D721Med (cell line): ENCODE measurements around the gene THSD4.

Experiments
- DNase-seq: peaks from one replicate; pipeline ENCODE4 v3.0.0; 2011; ENCODE audit warnings: low spot score; ENCODE audit not compliant: insufficient read length
- FAIRE-seq: peaks from 2 replicates; lab custom pipeline; 2011; peaks lifted over from hg19 to GRCh38; lab: Jason Lieb, UNC
- TF ChIP-seq, protein P1 (sequence below): IDR thresholded peaks from 2 replicates; pipeline ENCODE4 v1.5.1; 2012; ENCODE audit warnings: mild to moderate bottlenecking, control low read depth; ENCODE audit not compliant: insufficient read depth; ENCODE audit errors: missing control alignments

Gene THSD4

GRCh38 chr15:71682001-71682400 lies 566.7 kb downstream of the THSD4 start:
- FAIRE-seq (no peak), DNase-seq (no peak)
- TF ChIP-seq, protein P1, sequence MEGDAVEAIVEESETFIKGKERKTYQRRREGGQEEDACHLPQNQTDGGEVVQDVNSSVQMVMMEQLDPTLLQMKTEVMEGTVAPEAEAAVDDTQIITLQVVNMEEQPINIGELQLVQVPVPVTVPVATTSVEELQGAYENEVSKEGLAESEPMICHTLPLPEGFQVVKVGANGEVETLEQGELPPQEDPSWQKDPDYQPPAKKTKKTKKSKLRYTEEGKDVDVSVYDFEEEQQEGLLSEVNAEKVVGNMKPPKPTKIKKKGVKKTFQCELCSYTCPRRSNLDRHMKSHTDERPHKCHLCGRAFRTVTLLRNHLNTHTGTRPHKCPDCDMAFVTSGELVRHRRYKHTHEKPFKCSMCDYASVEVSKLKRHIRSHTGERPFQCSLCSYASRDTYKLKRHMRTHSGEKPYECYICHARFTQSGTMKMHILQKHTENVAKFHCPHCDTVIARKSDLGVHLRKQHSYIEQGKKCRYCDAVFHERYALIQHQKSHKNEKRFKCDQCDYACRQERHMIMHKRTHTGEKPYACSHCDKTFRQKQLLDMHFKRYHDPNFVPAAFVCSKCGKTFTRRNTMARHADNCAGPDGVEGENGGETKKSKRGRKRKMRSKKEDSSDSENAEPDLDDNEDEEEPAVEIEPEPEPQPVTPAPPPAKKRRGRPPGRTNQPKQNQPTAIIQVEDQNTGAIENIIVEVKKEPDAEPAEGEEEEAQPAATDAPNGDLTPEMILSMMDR, result no peak

GRCh38 chr15:71683411-71684274 lies 568.4 kb downstream of the THSD4 start:
- no peak for FAIRE-seq

GRCh38 chr15:71685420-71685993 lies 570.2 kb downstream of the THSD4 start:
- FAIRE-seq (no peak), DNase-seq (no peak)
- TF ChIP-seq, protein P1, result no peak

More at GRCh38 chr15:71683411-71684274, 568.4 kb downstream of the THSD4 start:
- TF ChIP-seq, protein P1, result no peak
- DNase-seq, result no peak

DNA sequence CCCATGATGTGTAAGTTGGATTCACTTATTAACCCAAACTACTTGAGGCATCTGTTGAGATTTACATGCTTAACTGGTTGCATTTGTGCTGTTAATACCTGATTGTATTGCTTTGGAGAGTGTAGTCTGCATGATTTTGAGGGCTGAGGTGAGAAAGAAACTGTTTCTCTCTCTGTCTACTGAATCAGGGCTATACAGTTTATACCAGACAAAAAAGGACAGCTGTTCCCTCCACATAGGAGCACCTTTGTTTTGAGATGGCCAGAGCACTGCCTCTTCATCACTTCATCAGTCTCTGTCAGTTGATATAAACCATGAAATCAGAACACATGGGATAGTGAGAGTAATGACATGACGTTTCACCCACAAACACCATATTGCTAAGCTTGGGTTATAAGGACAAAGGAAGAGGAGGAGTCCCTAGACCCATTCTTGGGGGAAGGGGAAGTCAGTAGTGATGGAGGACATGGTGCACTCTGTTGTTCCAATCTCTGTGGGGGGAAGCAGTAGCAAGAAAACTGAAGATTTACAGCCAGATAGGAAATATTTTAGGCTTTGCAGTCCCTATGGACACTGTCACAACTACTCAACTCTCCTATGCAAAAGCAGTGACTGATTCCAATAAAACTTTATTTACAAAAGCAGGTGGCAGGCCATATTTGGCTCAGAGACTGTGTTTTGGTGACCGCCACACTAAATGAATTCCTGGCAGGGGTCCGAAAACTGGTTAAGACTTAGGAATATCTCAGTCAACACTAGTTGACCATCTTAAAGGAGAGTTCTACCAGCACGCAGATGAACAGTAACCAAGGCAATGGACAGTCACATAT lies 571.2 kb downstream of the THSD4 start:
- DNase-seq (no peak), FAIRE-seq (no peak)
- TF ChIP-seq, protein P1, result no peak

GRCh38 chr15:71687902-71688508 lies 572.7 kb downstream of the THSD4 start:
- TF ChIP-seq, protein P1, result no peak
- FAIRE-seq (no peak), DNase-seq (no peak)

GRCh38 chr15:71688509-71689094 lies 573.3 kb downstream of the THSD4 start:
- TF ChIP-seq, protein P1, result no peak
- no peak for DNase-seq
- FAIRE-seq, result no peak
